HG03520 (cell line): ENCODE results near the gene PRKCH.
A peak's percentile ranks its signal among the peaks of the same experiment; 100 is the strongest.
"Not testable (repeated sequence)": the region's sequence is repeated elsewhere in the genome, so short reads cannot be mapped to it uniquely, and the experiment has no call there.

Experiments used
- ATAC-seq: cut with Tn5 transposase; IDR thresholded peaks from one replicate; pipeline ENCODE4 v1.9.1; 2021; ENCODE audit warnings: mild to moderate bottlenecking, moderate library complexity; ENCODE audit not compliant: unreplicated experiment

Gene PRKCH

DNA sequence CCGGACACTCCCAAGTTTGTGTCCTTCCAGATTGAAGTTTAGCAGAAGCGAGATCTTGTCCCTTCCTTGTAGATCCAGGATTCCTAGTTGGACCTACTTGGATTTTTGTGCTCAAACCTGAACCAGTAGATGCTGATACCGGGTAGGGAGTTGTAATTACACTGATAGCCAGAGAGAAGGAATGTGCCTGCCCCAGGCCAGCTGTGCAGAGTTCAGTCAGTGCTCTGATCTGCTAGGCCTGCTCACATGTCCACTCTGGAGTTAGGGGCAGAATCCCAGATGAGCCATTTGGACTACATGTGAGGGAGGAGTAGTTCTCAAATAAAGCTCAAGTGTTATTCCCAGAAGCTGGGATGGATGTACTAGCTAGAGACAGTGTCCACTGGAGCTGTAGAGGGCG lies 65.7 kb downstream of the PRKCH start:
- no peak for ATAC-seq

DNA sequence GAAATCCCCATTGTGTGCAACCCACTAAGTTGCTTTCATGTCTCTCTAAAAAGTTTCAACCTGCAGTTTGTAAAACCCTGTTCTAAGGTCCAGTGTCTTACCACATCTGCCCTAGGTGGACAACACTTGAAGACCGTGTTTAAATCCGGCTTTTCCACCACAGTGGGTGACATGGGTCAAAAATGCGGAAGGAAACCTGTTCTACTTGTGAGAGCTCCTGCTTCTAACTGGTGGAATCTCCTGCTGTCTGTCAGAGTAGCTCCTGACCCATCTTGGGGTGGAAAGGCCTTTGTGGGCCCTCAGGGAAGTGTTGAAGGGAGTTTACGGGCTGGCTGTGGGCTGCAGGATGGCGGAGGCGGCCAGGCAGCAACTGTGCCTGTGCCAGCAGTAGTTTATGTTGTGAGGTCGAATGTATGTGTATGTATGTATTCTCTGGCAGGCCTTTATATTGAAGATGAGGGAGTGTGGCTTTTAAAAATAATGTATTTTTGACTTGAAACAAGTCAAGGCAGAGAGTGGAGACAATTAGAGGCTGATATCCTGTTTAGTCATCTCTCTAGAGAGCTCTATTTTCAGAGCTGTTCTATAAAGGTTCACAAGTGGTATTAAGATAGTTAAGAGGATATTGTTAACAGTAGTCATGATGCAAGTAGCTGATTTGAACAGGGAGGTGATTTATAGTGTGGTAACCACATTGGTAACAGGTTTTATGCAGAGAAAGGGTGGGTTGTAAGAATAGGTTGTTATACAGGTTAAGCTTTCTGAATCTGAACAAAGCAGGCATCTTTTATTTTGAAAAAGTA lies 67.0 kb downstream of the PRKCH start:
- ATAC-seq, result peak; percentile 64

DNA sequence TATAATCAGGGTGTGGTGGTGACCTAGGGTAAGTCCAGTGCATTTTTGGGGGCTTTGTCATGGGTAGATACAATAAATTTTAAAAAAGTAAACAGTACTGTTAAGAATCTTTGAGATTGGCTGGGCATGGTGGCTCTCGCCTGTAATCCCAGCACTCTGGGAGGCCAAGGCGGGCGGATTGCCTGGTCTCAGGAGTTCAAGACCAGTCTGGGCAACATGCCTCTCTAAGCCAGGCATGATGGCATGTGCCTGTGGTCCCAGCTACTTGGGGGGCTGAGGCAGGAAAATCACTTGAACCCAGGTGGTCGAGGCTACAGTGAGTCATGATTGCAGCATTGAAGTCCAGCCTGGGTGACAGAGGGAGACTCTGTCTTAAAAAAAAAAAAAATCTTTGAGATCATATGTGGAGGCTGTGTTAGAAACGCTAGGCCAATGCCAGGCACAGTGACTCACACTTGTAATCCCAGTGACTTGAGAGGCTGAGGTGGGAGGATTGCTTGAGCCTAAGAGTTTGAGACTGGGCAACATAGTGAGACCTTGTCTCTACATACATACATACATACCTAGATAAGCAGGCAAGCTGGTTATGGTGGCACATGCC lies 67.7 kb downstream of the PRKCH start:
- ATAC-seq, result no peak

DNA sequence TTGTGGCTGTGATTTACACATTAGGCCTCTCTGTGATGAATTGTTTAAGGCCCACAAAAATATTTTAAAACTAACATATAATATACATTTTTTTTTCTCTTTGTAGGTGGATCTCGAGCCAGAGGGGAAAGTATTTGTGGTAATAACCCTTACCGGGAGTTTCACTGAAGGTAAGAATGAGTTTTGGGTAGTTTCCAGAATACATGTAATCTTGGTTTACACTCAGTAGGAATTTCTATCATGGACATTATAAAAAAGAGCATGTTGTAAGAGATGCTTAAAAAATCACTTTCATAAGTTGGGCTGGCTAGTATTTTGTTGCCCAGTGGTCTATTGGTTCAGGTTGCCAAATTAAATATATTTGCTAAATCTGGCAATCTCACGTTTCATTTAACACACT lies 69.7 kb downstream of the PRKCH start:
- no peak for ATAC-seq

DNA sequence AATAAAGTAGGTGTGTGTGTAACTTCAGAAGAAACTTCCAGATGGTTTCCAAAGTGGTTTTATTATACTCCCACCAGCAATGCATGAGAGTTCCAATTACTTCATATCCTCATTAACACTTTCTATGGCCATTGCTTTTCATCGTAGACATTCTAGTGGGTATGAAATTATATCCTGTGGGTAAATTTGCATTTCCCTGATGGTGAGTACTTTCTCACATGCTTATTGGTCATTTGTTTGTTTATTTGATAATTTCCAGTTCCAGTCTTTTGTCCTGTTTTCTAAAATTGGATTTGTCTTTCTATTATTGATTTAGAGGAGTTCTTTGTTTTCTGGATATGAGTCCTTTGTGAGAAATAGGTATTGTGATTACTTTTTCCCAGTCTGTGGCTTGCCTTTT lies 70.9 kb downstream of the PRKCH start:
- ATAC-seq, result no peak

DNA sequence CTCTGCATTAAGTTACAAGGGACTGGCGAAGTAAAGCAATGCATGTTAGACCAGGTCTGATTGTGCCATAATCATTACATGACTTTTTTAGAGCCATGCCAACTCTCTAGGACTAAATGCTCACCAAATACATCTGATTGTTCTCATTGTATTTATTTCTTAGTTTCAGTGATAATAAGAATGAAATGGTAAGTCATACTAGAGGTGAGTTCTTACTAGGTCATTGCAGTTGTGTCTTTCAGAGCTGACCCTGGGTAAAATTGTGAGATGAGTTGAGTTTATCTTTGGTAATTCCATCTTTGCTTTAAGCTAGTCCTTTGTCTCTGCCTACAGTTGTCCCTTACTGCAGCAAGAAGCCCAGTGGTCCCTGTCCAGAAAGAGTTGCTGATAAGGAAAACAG lies 73.2 kb downstream of the PRKCH start:
- no peak for ATAC-seq

DNA sequence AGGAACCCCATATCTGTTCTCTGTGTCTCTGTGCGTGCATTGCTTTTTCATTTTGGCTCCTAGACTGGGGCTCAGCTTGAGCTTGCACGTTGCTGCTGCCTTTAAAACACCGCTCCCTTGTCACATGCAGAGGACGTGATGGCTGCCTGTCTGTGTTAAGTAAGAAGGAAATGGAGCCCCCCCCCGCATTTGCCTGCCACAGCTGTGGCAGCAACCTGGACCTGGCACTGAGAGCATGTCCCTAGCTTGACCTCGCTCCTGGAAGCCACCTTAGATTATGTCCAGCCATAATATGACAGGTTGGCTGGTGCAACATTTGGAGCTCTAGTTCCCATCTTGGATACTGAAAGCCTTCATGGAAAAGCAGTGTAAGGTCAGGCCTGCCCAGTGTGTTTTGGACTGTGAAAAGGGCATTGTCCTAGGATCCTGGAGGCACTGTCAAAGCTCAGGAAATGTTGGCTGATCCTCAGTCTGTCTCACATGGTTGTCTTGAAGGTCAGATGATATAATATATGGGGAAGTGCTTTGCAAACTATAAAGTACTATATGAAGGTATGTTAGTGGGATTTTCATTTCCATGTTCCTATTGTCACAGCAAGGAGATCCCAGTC lies 73.8 kb downstream of the PRKCH start:
- no peak for ATAC-seq

DNA sequence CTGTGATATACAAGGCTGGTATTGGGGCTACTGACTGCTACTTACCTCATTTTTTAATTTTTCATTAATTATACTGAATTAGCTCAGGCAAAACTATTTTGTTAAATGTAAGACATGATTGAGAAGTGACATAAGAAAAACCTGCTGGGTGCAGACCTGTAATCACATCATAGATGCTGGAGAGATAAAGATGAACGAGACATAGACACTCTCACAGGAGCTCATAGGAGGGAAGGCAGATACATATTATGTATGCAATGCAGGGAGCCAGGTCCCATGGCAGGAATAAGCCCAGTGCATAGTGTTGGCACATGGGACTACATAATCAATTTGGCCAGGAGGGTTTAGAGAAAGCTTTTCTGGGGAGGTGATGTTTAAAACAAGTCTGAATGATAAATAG lies 74.9 kb downstream of the PRKCH start:
- ATAC-seq, result no peak

DNA sequence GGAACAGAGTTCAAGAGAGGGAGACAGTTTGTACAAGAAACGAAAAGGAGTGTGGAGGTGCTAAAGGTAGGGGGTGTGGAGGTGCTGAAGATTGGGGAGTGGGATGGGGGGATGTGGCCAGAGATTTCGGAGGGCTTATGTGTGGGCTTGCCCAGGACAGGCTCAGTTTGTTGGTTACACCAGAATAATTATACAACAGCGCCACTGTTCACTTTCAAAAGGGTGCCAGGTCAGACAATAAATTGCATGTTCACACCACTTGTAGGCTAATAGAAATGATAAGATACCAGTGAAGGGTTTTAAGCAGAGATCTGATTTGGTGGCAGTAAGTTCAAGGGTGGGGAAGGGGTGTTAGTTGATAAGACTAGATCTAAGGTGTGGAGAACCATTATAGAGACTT lies 75.3 kb downstream of the PRKCH start:
- no peak for ATAC-seq

DNA sequence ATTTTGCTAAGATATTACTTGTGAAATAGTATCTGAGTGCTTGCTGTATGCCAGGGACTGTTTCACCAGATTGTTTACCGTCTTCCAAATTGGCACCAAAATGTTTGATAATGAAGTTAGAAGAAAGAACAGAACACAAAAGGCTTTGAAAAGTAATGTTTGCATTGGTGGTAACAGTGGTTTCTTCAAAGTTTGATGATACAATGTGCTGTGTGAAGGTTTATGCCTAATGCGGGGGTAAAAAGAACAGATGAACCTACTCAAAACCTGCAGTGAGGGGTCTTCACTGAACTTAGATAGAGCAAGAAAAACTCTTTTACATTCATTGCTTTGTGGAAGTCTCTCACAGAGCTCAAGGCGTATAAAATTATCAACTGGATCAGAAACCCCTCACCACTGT lies 76.2 kb downstream of the PRKCH start:
- no peak for ATAC-seq

DNA sequence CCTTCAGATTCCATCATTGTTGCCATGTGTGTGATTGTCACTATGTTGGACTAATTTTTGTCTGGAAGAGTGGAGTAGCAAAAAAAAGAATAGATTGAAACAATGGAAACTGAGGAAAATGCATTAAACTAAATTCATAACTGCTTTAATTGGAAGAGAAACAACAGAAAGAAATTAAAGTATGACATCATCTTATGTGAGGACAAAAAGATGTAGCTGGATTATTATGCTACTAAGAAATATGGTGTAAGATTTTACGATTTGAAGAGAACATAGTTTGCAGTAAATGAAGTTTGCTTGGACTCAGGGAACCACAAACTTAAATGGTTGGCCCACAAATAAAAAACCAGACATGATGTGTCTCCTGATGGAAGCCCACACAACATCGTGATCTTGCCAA lies 76.8 kb downstream of the PRKCH start:
- no peak for ATAC-seq

DNA sequence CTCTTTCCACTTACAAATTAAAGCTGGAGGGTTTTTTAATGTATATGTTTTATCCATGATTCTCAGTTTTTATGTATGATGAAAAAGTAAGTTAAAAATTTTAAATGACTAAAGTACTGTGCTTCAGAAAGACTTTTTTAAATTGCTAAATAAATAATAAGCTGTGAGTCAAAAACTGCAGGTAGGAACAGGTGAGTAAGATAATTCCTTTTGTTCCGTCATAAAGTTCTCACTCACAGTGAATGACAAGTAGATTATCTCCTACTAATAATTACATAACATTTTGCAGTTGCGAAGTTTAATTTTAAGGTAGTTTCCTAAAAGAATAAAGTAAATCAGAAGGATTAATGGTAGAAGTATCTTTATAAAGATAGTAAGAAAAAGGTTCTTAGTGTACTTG lies 78.0 kb downstream of the PRKCH start:
- no peak for ATAC-seq

DNA sequence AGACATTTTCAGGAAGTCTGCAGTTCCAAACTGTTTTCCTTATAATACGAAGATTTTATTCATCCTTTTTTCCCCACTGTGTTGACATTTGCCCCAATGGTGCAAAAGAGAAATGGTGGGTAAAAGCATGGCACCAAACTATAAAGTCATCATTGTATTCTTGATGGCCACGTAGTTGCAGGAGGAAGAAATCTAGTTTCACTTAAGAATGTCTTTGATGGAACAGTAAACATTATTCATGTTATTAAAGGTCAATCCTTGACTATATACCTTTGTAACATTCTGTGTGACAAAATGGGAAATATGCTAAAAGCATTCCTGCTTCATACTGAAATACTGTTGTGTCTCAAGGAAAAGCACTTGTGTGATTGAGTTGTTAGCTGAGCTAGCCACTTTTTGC lies 80.1 kb downstream of the PRKCH start:
- ATAC-seq, result no peak

DNA sequence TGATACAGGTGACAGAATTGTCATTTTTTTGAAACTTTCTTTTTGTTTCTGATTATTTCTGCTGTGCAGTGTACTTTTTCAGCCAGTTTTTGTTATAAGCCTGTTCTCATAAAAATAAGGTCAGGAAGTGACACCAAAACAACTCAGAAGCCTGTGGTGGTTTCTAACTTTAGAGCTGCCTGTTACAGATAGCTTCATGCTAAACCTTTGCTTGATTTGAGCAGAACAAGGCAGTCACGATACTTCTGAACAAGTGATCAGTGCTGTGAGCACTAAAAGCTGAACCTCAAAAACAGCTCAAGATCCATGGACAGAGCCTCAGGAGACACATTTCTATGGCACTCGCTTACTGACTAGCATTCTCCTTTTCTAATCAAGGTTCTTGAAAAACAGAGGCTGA lies 82.0 kb downstream of the PRKCH start:
- no peak for ATAC-seq

DNA sequence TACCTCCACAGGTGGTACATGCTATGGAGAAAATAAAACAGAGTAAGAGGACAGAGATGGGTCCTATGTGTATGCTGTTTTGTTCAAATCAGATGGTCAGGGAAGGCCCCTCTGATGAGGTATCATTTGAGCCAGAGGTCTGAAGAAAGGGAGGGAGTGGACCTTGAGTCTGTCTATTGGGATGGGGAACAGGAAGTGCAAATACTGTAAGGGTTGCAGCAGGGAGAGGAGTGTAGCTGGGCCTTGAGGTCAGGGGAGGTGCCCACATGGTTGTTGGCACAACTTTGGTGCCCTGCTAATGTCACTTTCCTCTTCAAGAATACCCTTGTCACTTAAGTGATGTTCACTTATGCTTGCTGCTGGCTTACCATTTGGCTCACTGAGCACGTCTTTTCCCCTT lies 83.3 kb downstream of the PRKCH start:
- no peak for ATAC-seq

DNA sequence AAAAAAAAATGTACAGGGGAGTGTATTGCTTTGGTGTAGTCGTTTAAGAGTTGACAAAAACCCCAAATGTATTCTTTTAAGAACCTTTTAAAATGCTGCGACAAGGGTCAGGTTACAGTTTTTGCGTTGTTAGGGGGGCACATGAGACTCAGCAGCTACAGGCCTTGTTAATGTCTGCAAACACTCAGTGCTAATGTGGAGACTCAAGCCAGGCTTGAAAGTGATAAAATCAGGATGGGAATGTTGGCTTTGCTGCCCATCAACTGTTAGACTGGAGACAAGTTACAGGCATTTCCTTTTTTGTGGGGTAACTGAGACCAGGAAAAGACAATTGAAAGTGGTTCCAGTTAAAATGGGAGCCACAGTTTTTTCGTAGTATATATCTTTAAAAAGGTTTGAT lies 84.8 kb downstream of the PRKCH start:
- ATAC-seq, result no peak

DNA sequence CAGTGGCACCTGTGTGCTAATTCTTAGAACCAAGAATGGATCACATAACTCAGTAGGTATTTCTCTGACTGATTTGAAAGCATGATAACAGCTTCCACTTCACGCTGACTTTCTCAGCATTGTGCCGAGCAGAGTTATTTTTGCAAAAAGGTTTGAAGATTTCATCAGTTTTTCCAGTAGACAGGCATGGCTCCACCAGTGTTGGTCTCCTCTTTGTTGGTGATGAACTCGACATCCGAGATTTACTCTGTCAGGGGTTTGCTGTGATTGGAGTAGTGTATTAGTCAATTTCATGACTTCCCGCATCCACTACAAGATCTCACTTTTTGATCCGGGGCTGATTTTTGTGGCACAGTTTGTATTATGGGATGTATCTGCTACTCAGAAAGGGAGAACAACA lies 85.3 kb downstream of the PRKCH start:
- no peak for ATAC-seq

DNA sequence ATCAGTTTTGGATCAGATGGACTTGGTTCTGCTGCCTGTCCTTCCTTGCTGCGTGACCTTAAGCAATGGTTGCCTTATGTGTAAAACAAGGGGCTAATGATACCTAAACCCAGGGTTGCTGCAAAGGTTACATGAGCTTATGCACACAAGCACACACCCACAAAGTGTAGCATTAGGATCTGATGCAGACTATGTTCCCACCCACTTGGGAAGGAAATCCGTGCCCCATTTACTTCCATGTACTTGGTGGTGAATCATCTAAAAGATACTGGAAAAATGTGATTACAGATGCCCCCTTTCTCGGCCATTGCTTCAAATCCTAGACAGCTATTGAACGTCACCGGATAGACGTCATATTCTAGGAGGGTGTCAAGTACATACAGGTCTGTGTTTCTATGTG lies 87.1 kb downstream of the PRKCH start:
- no peak for ATAC-seq

DNA sequence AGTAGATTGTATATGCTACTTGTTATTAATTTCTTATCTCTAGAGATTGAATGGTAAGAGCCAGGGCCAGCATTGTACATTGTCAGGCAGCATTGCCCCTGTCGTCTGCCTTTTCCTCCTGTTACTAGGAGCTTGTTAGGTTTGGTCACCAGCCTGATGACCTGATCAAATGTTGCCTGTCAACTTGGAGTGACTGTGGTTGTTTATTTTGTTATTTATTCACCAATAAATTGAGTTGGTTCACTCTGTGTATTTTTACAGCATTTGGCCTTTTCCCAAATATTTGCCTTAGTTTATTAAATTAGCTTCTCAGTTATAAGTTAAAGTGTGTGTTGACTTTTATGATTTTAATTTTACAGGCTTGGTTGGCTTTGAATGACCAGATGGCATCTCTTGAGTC lies 88.4 kb downstream of the PRKCH start:
- ATAC-seq, result no peak

DNA sequence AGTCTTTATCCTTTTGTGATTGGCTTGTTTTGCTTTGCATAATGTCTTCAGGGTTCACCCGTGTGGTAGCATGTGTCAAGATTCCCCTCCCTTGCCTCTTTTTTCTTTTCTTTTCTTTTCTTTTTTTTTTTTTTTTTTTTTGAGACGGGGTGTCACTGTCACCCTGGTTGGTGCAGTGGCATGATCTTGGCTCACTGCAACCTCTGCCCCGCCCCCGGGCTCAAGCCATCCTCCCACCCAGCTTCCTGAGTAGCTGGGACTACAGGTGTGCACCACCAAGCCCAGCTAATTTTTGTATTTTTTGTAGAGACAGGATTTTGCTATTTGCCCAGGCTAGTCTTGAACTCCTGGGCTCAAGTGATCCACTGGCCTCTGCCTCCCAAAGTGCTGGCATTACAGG lies 94.6 kb downstream of the PRKCH start:
- not testable (repeated sequence) for ATAC-seq

DNA sequence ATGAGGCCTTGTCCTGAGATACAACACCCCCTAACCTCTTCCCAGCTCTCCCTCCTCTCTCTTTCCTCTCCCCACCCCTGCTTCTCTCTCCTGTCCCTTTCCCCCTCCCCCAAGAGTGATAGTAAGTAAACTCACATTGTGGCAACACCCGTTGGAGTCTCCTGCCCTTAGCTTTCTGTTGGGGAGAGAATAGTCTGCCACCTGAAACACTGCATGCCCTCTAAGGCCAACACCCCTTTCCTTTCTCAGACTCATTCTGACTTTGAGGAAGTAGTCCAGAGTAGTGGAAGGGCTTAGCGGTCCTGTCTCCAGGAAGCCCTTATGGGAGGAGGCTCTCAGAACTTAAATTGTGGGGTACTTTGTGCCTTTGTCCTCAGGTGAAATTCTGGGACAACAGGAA lies 95.2 kb downstream of the PRKCH start:
- ATAC-seq, result no peak

DNA sequence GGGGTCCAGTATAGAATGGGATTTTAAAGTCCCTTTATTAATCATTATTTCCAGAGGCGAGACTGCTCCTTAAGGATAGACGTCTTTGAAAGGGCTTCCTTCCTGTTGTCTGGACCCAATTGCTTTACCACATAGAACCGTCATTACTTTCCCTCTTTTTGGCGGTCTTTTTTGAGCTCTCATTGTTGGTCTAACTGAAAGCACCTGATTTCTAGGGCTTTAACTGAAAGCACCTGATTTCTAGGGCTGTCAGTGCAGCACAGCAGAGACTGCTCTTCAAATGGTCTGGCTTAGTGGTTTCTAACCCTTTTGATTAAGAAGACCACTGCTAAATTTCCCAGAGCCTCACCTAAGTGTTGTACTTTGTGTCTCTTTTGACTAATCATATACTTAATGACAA lies 95.8 kb downstream of the PRKCH start:
- no peak for ATAC-seq
